ENCODE data around the gene TCF4.

DNA sequence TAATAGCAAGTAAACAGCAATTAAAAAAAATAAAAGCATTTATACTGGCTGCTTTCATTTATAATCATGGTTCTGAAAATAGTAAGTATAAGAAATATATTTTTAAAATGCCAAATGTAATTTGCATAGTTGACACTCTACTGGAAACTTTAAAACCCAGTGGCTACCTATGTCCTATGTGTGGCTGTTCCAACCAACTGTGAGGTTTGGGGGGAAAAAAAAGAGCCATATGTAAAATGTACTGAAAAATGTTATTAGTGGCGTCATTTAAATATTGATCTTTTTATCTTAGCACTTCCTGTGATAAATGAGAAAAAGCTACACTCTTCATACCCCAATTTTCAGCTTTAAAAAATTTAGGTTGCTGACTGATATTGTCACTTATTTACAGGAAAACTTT is 270.7 kb downstream of the TCF4 start:
- TF ChIP-seq CTCF (IDR thresholded peaks at IDR 0.05), result no peak
- TF ChIP-seq EZH2phosphoT487 (IDR thresholded peaks at IDR 0.05; ENCODE audit: borderline replicate concordance, low read depth), result no peak
- TF ChIP-seq MXI1 (IDR thresholded peaks at IDR 0.05; ENCODE audit: low read depth, low read length), result no peak
- TF ChIP-seq REST (IDR thresholded peaks at IDR 0.05; ENCODE audit: low read depth, low read length), result no peak
